OCI-LY3 (cell line): ENCODE measurements around the gene KRT4.

Source experiments
- EZH2phosphoT487 ChIP-seq: fragments of 200-600 bp; shearing (Covaris generic); IDR thresholded peaks from 2 replicates; pipeline ENCODE4 v1.6.1; 2018; ENCODE audit warnings: antibody characterized with exemption, mixed run types, low read depth
- TF ChIP-seq, protein P1 (sequence below): fragments of 200-600, 300-600 bp; sonication (generic); IDR thresholded peaks from 2 replicates; pipeline ENCODE4 v1.5.1; 2014; ENCODE audit warnings: antibody characterized with exemption, low read length, low read depth

DNA sequence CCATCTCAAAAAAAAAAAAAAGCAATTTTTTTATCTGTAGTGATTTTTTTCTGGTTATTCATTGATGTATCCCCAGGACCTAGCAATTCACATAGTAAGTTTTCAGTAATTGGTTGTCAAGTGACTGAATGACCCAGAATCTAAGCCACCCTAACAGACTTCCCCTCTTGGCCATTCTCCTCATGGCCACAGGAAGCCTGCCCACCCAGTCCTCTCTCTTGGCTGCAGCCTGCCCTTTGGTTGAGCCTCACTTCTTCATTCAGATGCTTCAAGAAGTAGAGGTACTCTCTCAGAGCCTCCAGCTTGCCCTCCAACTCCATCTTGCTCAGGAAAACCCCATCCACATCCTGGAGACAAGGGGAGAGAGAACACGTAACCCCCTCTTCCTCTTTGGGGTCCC, 32.0 kb upstream of the KRT4 start:
- TF ChIP-seq, protein P1, sequence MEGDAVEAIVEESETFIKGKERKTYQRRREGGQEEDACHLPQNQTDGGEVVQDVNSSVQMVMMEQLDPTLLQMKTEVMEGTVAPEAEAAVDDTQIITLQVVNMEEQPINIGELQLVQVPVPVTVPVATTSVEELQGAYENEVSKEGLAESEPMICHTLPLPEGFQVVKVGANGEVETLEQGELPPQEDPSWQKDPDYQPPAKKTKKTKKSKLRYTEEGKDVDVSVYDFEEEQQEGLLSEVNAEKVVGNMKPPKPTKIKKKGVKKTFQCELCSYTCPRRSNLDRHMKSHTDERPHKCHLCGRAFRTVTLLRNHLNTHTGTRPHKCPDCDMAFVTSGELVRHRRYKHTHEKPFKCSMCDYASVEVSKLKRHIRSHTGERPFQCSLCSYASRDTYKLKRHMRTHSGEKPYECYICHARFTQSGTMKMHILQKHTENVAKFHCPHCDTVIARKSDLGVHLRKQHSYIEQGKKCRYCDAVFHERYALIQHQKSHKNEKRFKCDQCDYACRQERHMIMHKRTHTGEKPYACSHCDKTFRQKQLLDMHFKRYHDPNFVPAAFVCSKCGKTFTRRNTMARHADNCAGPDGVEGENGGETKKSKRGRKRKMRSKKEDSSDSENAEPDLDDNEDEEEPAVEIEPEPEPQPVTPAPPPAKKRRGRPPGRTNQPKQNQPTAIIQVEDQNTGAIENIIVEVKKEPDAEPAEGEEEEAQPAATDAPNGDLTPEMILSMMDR = no peak
- no peak for TF ChIP-seq EZH2phosphoT487
